CMK (cell line): Measurements from ENCODE around the gene SHISA7.

Experiments
- DNase-seq: peaks from one replicate; pipeline ENCODE4 v3.0.0-alpha.2; 2010; ENCODE audit warnings: low read depth

The SHISA7 gene

DNA sequence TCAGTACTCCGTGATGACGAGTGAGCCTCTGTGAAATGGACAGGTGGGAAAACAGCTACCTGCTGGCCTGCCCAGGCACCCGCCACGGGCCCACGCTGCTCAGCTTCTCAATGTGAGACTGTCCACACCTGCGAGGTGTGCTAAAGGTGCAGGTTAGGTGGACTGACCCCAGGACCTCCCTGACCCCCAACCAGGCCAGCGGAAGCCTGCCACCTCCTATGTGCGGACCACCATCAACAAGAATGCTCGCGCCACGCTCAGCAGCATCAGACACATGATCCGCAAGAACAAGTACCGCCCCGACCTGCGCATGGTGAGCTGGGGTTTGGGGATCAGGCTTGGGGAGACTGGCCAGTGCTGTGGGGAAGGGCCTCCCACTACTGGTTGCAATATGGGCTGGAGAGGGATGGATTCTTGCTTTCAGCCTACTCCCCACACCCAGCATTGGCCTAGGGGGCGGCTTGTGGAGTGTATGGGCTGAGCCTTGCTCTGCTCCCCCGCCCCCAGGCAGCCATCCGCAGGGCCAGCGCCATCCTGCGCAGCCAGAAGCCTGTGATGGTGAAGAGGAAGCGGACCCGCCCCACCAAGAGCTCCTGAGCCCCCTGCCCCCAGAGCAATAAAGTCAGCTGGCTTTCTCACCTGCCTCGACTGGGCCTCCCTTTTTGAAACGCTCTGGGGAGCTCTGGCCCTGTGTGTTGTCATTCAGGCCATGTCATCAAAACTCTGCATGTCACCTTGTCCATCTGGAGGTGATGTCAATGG is 55.2 kb downstream of the SHISA7 start:
- DNase-seq: no peak

DNA sequence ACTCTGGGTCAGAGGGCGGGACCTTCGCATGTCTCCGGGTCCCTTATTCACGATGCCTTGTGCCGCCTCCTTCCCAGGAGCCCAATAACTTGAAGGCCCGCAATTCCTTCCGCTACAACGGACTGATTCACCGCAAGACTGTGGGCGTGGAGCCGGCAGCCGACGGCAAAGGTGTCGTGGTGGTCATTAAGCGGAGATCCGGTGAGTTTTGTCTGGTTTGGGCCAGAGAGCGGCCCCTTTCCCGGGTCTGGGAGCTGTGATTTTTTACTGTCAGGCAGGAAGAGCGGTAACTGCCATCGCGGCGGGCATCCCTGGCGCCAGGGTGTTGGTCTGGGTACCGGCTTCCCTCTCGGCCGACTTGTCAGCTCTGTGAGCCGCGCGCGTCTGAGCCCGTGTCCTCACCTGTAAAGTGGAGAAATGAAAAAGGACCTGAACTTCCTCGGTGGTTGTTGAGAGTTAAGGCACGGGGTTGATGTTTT is 56.6 kb downstream of the SHISA7 start:
- no peak for DNase-seq

DNA sequence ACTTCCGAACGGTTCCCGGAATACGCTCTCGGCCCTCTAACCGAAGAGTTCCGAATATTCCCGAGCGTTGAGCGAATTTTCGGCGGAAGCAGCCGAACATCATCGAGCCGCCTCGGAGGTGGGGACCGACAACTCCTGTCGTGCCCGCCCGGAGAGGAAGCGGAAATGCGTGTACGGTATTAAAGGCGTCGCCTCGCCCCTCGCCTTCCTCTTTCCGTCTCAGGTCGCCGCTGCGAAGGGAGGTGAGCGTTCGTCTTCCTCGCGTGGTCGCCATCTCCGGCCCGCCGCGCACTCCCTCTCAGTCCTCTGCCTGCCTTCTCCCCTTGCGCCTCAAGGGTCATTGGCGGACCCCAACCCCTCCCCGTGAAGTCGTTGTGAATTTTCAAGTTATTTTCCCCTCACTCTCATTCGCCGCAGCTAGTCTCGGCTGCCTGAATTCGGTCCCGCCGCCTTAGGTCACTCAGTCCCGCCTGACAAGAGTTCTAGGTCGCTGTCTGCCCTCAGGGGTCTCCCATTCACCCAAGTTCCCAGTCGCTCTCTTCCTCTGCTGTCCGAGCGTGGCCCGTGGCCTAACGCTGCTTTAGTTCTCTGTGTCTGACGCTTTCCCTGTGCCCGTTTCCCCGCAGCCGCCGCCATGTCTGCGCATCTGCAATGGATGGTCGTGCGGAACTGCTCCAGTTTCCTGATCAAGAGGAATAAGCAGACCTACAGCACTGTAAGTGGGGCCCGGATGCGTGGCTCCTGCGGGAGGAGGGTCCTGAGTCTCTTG is 57.2 kb downstream of the SHISA7 start, which contains the start of gene RPL28:
TSS of gene RPL28 (plus strand) at position 209 of the 769 bp plus-strand sequence. CDS start at position 635, 426 bp downstream.
- DNase-seq: peak; percentile 95

DNA sequence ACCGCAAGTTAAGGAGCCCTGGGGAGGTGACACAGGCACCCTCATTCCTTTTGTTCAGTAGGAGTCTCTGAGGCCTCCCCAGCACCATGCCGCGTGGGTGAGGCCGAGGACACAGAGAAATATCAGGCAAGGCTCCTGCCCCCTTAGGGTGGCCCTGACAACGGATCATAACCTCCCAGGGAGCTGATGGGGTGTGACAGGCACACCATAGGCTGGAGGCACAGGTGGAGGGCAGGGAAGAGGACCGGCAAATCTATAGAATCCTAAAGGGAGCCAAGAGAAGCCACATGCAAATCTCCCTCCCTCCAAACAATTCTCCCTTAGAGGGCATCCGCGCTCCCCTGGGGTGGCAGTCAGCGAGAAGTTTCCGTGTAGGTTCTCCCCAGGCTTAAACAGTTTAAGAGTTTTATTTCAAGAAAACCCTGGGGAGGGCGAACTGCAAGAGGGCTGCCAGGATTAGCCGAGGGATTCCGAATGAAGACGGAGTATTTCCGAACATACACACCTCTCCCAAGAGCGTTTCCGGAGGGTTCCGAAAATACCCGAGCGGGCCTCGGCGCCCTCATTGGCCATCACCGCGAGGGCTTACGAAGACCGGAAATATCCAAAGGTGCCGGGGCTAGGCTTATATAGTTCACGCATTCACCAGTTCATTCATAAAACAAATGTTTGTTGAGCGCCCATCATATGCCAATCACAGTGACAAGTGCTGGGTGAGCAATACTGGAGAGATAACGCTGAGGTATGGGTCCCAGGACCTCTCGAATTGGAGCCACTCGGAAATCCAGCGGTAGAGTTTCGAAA is 58.0 kb downstream of the SHISA7 start:
- peak; percentile 92 for DNase-seq

DNA sequence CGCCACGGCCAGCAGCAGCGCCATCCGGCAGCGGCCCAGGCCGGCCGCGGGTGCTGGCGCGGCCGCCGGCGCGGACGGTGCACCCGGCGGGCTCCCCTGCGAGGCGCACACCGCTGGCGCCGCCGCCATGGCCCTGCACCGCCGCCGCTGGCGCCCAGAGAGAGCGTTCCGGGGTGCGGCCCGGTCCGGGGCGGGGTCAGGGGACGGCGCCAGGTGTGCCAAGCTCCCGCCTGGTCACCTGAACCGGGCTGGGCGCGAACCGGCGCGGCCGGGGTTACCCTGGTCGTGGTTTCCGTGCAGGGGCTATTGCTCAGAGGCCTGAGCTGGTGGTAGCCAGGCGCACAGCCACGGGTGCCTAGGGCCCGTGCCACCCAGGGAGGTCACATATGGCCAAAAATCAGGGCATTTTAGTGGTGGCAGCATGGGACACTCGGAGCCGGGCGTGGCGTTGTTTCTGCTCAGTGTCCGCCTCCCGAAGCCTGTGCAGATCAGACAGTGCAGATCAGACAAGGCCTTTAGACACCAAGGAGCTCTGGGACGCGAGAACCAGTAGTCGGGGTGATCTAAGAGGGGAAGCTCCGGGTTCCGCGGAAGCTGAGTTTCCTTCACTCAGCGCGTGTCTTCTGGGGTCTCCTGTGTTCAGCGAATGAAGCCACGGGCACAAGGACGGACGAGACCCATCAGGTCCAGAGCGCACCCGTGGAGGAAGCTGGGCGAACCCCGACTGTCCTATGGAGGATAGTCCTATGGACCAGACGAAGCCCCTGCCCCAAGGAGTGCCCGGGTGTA is 58.8 kb downstream of the SHISA7 start, which contains the start of gene TMEM238:
TSS of gene TMEM238 (minus strand) at position 162 of the 789 bp plus-strand sequence. CDS start at position 129, 33 bp downstream.
- no peak for DNase-seq

DNA sequence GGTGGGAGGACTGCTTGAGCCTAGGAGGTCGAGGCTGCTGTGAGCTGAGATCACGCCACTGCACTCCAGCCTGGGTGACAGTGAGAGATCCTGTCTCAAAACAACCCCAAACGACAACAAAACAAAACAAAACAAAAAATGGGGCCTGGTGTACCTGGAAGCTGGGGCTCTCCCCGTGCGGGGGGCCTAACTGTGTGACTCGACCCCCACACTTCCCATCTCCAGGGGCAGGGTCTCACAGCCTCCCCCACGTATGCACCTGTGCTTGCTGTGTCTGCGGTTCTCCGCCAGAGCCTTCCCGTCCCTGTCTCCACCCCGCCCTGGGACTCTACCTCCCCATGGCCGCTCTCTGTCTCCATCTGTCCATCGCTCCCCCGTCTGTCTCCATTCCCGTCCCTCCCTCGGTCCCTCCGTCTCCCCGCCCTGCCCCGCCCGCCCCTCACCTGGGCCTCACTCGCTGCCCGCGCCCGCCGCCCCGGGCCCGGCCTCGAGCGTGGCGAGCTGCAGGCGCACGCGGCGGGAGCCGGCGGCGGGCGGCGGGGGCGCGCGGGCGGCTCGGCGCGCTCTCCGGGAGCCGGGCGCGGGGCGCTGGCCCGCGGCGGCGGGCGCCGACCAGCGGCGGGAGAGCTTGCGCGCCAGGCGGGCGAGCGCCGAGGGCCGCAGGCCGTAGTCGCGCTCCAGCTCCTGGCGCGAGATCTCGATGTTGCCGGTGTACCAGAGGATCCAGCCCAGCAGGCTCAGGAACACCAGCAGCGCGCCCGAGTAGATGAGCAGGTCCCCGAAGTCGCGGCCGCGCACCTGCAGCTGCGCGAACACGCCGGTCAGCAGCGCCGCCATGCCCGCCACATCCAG is 59.6 kb downstream of the SHISA7 start:
- DNase-seq: no peak

DNA sequence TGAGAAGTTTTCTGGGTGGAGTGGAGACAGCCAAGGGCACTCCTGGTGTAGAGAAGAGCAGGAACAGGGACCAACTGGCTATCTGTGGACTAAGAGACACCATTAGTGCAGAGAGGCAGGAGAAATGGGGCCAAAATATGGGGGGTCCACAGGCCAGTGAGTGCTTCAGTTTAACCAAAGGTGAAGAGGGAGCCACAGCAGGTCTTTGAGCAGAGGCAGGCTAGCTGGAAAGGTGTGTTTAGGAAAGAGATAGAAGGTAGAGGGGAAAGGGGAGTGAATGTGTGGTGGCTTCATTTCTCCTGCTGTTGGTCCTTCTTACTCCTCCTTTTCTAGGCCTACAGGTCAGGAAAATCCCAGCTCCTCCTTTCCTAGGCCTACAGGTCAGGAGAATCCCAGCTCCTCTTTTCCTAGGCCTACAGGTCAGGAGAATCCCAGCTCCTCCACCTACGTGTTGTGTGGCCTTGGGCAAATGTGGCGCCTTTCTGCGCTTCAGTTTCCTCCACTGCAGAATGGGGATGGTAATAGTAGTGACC is 60.5 kb downstream of the SHISA7 start:
- no peak for DNase-seq

DNA sequence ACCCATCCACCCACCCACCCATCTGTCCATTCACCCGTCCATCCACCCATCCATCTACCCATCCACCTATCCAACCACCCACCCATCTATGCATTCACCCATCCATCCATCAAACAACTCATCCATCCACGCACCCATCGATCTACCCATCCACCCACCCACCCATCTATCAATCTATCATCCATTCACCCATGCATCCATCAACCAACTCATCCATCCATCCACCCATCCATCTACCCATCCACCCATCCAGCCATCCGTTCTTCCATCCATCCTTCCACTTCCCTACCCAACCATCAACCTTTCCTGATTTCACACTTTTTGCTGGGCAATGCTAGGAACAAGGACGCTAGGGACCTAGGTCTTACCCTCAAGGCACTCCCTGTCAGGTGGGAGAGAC is 61.1 kb downstream of the SHISA7 start:
- no peak for DNase-seq

DNA sequence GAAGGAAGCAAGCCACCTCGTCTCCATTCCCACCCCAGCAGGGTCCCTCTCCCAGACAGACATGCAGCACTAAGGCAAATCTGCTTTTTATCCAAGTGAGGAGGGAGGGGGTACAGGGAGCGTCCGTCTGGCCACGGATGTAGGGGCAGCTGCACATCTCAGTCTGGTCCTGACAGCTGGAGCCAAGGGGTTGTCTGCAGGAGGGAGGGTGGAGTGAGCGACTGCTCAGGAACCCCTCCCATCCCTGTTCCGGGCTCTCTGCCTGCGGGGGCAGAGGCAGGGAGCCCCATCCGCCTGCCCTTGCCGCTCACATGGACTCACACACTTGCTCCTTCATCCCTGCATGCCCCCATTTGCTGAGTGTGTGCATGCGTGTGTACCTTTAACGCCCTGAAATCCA is 63.9 kb downstream of the SHISA7 start:
- no peak for DNase-seq
